PFSK-1 (cell line): ENCODE results near the gene TXNDC15.

Experiments used
- FOXP2 ChIP-seq: optimal IDR thresholded peaks from 2 replicates; pipeline ENCODE3; 2011; ENCODE audit warnings: borderline replicate concordance, control low read depth, inconsistent platforms; ENCODE audit not compliant: insufficient read depth; ENCODE audit errors: extremely low read length, extremely low read depth
- POLR2AphosphoS5 ChIP-seq: IDR thresholded peaks from 2 replicates; pipeline ENCODE4 v1.6.1; 2012; ENCODE audit warnings: low read depth, mild to moderate bottlenecking, control low read depth, low read length, moderate library complexity
- REST ChIP-seq, 2 experiments: IDR thresholded peaks; 2 replicates each; pipeline versions ENCODE4 v1.6.1 to v1.8.0; 2011 to 2012; ENCODE audit warnings: low read depth in 2 of 2, low read length in 2 of 2, control low read depth in 1 of 2, inconsistent platforms in 1 of 2, mild to moderate bottlenecking in 1 of 2, moderate library complexity in 1 of 2; ENCODE audit not compliant: insufficient read depth in 1 of 2
- TAF1 ChIP-seq: IDR thresholded peaks from 2 replicates; pipeline ENCODE4 v1.6.1; 2012; ENCODE audit warnings: low read length, control low read depth, borderline replicate concordance; ENCODE audit not compliant: insufficient read depth

DNA sequence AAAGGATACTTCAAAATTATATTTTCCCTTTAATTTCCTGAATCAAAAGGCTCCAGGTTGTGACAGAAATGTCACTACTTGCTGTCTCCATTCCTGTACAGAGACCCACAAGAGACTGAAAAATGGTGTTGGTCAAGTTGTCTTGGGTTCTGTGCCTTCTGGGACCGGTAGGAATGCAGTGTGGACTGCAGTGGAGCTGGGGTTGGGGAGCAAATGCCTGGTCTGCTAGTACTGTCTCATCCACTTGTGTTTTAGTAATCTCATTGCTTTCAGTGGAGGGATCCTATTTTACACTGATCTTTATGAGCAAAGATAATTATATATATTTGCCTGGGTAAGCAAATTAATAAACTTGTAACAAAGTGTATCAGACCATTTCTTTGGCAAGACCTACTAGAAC lies 69.4 kb downstream of the TXNDC15 start:
- no peak for TF ChIP-seq REST (IDR thresholded peaks at IDR 0.05; ENCODE audit: insufficient read depth in 1 of 2, low read depth in 2 of 2, low read length in 2 of 2)
- no peak for TF ChIP-seq POLR2AphosphoS5
- TF ChIP-seq FOXP2, result no peak
- TF ChIP-seq TAF1, result no peak
